Measurements from ENCODE around the gene ADPRHL1.

GRCh38 chr13:113472355-113473025 lies 19.2 kb upstream of the ADPRHL1 start:
- TF ChIP-seq POLR2AphosphoS5 (IDR thresholded peaks at IDR 0.05; ENCODE audit: borderline replicate concordance, low read depth, low read length): no peak
- no peak for TF ChIP-seq EZH2 (IDR thresholded peaks at IDR 0.05)
- TF ChIP-seq FOXP2 (optimal IDR thresholded peaks at IDR 0.05; ENCODE audit: control extremely low read depth, extremely low read length, insufficient read depth): no peak

Data from SK-N-MC (cell line).